Neutrophil (primary cell): ENCODE measurements around the gene TCF4.

ENCODE experiments used
- H3K27ac ChIP-seq: fragments of 200-600 bp; sonication (generic); 2 replicates; pipeline ENCODE4 v1.5.1; 2016; ENCODE audit warnings: mild to moderate bottlenecking, moderate library complexity
- H3K27me3 ChIP-seq: fragments of 200-600 bp; sonication (generic); 2 replicates; pipeline ENCODE4 v1.6.0; 2016; ENCODE audit warnings: mild to moderate bottlenecking
- H3K36me3 ChIP-seq: fragments of 200-600 bp; sonication (generic); 2 replicates; pipeline ENCODE4 v1.5.1; 2017
- H3K4me1 ChIP-seq, 2 experiments: fragments of 200-600 bp in 1 of 2; sonication (generic) in 1 of 2; 1 replicate in 1 of 2; 2 replicates in 1 of 2; pipeline versions ENCODE4 v1.5.1 to v1.6.1; 2013 to 2016; ENCODE audit warnings: low read depth in 1 of 2, low read length in 1 of 2, mild to moderate bottlenecking in 1 of 2, moderate library complexity in 1 of 2; ENCODE audit not compliant: control insufficient read depth in 1 of 2, insufficient read depth in 1 of 2
- H3K4me3 ChIP-seq, 2 experiments: fragments of 200-600 bp in 1 of 2; sonication (generic) in 1 of 2; 1 replicate in 1 of 2; 2 replicates in 1 of 2; pipeline ENCODE4 v1.5.1; 2013 to 2016; ENCODE audit warnings: low read depth in 1 of 2, low read length in 1 of 2, mild to moderate bottlenecking in 1 of 2, moderate library complexity in 1 of 2
- H3K9me3 ChIP-seq: fragments of 200-600 bp; sonication (generic); 2 replicates; pipeline ENCODE4 v1.5.1; 2016
- CTCF ChIP-seq: fragments of 200-600 bp; sonication (generic); IDR thresholded peaks from 2 replicates; pipeline ENCODE4 v1.5.1; 2016; ENCODE audit warnings: antibody characterized with exemption

Gene TCF4

DNA sequence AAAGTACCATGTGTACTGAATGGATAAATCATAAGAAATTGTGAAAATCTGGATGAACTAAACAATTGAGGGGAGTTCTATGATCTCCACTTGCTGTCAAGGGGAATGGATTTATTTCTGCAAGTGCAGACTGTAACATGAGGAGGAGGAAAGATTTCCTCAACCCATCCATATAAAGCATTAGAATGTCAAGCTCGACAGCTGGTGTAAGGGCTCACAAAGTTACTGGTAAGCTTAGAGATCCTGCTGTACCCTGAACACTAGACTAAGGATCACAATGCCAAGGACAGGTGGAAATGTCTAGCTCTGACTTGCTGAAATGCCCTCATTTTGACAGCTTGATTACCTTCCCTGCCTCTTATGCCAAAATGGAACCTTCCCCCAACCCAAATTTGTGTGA lies 125.3 kb downstream of the TCF4 start:
- no peak for TF ChIP-seq CTCF
- Histone ChIP-seq H3K4me3 (no peak overlapping the region), H3K9me3 (no peaks in the 10 kb centered on the region), H3K27me3 (no peaks in the 10 kb centered on the region), H3K4me1 (no peaks in the 10 kb centered on the region), H3K36me3 (no peaks in the 10 kb centered on the region), H3K27ac (no peak overlapping the region)

- no peaks in the 10 kb centered on the region for H3K4me1 ChIP-seq
- TF ChIP-seq CTCF: no peak
- no peaks in the 10 kb centered on the region for H3K9me3 ChIP-seq
- H3K27me3 ChIP-seq: no peaks in the 10 kb centered on the region
- H3K27ac ChIP-seq: no peak overlapping the region
- no peaks in the 10 kb centered on the region for H3K36me3 ChIP-seq
- H3K4me3 ChIP-seq: no peak overlapping the region
These were observed 126.1 kb downstream of the TCF4 start for GRCh38 chr18:55461848-55462247.

DNA sequence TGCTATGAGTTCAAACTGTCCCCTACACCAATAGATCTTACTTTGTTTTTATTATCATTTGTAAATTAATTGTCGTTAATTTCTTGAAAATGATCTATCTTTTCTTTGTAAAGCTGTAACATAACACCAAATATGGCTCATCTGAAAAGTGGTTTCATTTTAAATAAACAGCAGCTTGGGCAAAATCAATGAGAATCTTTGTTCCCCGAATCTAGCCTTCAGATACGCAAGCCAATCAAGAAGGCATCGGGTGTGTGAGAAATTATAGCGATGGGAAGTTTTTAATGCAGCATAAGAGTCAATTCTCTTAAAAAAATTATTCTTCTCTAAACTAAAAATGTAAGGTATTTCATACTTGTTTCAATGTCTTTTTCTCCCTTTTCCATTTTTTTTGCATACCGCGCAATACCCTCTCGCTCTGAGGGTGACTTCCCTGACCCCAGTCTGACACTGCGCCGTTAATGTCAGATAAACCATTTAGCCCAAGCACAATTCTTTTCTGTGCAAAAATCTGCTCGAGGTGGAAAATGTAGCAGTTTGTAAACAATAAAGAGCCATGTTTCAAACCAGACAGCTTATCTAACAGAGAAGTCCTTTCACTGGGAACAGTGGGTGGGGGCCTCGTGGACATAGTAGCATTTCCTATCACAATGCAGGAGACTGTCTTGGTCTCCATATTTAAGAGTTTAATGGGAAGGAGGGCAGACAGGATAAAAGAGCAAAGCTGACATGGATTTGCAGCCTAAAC lies 129.4 kb downstream of the TCF4 start:
- Histone ChIP-seq H3K36me3 (no peaks in the 10 kb centered on the region), H3K27ac (no peak overlapping the region), H3K4me3 (no peak overlapping the region), H3K27me3 (no peaks in the 10 kb centered on the region), H3K9me3 (no peaks in the 10 kb centered on the region), H3K4me1 (no peaks in the 10 kb centered on the region)
- TF ChIP-seq CTCF: no peak

DNA sequence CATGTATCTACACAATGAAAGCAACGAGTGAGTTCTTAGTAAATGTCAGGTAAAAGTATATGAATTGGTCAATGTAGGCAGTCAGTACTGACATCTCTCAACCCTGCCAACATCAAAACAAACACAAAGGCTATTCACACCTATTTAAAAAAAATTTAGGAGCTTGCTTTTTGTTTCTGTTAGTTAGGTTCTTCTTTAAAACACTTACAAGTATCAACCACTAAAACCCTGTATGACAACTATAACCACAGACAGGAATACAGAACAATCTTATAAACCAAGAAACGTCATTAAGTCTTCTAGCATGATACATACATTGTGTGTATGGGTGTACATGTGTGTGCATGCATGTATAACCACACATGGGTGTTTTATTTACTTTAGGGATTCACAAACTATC lies 131.0 kb downstream of the TCF4 start:
- Histone ChIP-seq H3K27ac (no peak overlapping the region), H3K4me3 (no peak overlapping the region)

GRCh38 chr18:55455938-55456337 lies 132.1 kb downstream of the TCF4 start:
- H3K36me3 ChIP-seq: no peaks in the 10 kb centered on the region
- H3K4me3 ChIP-seq: no peak overlapping the region
- no peaks in the 10 kb centered on the region for H3K9me3 ChIP-seq
- no peak overlapping the region for H3K27ac ChIP-seq
- no peaks in the 10 kb centered on the region for H3K27me3 ChIP-seq
- no peak for TF ChIP-seq CTCF
- H3K4me1 ChIP-seq: no peaks in the 10 kb centered on the region

More for the DNA sequence above, 131.0 kb downstream of the TCF4 start:
- Histone ChIP-seq H3K36me3 (no peaks in the 10 kb centered on the region), H3K4me1 (no peaks in the 10 kb centered on the region), H3K27me3 (no peaks in the 10 kb centered on the region), H3K9me3 (no peaks in the 10 kb centered on the region)
- TF ChIP-seq CTCF: no peak
